Esophagus mucosa (tissue), 1 donor: Measurements from ENCODE around the gene SF3A2. TPM values are rescaled to one million over a fixed set of nuclear protein-coding genes. Genes with fewer than 3 reads are reported as not detected.

ENCODE experiments used
- ATAC-seq: fragments of 200-7000 bp; cut with Tn5 transposase; one replicate; pipeline ENCODE4 v1.9.1; 2020
- total RNA-seq: library from RNA; stranded (reverse); gene quantifications from one replicate; pipeline ENCODE4 v1.2.4, GENCODE V29; 2023
- donor health status: DM: yes; HTN: yes; CAD: no.

SF3A2 gene
- total RNA-seq, 1 donor from 2014 or later, result 45.4 TPM

DNA sequence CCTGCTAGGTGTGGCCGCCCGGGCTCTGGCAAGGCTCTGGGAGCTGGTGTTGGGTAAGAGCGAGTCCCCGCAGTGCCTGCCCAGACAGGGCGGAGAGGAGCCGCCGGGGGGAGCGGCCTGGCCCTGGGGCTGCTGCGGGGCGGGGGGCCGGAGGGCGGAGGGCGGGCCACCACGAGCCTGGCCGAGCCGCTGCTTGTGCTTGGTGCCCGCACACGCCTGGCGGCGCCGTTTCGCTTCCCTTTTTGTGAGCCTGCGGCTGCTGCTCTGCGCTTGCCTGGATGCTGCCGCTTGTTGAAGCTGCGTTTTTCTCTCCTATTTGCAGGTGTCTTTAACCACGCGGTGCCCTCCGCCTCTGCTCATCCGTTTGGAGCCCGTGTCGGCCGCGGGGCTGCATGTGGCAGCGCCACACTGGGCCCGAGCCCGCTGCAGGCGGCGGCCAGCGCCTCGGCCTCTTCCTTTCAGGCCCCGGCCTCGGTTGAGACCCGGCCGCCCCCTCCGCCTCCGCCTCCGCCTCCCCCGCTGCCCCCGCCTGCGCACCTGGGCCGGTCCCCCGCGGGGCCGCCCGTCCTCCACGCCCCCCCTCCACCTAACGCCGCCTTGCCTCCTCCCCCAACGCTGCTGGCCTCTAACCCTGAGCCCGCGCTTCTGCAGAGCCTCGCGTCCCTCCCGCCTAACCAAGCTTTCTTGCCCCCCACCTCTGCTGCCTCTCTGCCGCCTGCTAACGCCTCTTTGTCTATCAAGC lies 9.0 kb upstream of the SF3A2 start:
- peak; percentile 67 for ATAC-seq

DNA sequence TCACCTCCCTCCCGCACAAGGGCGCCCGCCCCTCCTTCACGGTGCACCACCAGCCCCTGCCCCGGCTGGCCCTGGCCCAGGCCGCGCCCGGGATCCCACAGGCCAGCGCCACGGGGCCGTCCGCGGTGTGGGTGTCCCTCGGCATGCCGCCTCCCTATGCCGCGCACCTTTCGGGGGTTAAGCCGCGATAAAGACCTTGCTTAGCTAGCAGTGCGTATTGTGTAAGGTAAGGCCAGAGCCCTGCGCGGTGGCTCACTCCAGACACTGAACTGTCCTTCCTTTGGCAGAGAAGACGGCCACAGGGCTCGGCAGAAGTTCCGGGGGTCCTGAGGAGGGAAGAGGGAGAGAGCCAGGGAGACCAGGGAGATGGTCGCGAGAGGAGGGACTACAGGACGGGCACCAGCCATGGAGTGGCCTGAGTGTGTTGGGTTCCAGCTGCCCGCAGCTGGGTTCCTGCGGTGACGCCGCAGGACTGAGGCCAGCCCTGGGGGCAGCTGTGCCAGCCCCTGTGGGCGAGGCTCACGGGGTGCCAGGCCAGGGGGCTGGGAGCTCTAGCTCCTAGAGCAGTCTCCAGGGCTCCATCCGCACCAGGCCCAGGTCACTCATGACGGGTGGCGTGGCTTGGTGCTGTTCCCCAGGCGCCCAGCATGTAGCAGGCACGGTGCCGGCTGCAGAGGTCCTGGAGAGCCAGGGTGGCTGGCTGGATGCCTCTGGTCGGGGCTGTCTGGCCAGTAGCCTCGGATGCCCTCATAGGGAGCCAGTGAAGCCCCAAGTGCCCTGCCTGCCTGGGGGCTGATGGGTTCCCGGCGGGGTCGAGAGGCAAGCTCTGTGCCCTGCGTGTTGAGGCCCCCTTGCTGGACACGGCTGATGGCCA lies 8.2 kb upstream of the SF3A2 start:
- ATAC-seq, result no peak

DNA sequence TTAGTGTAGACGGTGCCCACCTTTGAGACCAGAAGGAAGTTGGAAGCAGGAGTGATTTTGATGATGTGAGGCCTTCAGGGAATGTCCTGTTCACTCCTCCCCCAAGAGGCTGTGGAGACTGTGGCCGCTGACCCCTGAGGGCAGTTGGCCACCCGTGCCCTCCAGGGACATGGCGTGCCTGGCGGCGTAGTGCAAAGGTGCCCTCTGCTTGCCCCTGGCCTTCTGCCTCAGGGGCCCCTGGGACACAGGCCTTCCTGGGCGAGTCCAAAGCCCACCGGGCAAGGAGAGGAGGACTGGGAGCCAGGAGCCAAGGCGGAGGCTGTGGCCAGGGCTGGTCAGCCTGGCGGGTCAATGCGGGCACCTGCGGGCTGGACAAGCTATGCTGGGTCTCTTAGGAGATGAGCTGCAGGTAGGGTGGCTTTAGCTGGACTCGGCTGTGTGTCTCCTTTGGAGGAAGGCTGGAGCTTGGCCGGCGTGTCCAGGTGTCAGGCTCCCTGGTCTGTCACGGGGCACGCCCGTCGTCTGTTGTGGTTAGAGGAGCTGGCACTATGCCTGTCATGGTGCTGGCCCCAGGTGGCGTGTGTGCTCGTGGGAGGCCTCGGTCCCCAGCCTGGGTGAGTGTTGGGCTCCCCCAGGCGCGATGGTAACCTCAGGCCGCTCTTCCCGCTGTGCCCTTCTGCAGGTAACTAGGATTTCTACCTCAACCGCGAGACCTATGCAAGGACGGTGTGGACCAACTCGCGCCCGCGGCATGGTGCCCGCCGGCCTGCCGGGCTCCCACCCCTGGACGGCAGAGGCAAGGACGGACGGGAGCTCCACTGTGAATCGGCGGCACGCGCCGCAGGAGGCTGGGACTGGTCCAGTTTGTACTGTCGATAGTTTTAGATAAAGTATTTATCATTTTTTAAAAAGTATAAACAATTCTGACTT lies 7.3 kb upstream of the SF3A2 start:
- ATAC-seq, result no peak

DNA sequence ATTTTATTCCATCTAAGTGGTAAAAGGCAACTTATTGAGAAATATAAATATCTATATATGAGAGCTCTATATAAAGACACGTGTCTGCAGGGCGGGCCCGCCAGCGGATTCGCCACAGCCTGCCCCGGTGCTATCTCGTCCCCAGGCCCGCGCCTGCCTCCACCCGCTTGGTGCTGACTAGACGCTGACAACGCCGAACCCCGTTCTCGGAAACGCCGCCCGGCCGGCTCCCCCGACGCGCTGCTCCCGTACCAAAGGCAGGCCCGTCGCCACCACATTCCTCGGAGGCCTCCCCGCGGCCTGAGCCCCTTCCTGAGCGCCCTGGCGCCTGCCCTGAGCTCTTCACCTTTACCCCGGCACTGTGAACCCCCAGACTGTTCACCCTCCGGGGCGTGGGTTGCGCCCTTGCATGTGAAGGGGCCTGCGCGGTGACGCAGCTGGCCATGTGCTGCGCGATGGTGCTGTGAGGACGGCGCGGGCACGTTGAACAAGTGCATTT lies 6.5 kb upstream of the SF3A2 start:
- no peak for ATAC-seq

DNA sequence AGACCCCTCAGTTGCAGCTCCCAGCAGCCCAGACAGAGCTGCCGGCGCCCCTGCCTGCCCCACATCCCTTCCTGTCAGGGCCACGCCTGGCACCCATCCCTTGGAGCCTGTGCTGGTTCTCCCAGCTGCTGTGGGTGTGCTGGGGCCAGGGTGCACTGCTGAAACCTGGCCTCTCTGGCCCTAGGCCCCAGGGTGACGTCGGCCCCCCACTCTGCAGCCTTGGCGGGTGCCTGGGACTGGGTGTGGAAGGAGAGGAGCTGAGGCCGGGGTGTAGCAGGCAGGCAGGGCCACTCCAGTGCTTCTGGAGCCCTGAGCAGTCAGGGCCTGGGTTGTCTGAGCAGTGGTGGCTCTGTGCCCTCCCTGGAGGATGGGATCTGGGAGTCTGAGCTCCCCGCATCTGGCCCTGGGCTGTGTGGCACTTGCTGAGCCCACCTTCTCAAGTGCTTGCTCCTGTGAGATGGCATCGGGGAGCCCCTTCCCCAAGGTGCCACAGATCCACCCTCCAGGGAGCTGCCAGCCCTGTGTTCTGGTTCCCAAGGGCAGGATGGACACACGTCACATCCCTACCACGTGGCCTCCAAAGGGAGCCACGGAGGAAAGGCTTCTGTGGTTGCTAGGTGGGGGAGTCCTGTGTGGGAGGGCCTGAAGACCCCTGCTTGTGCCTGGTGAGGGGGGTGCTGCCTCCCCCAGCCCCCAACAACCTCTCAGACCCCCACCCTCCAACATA lies 5.7 kb upstream of the SF3A2 start:
- ATAC-seq, result peak; percentile 1

DNA sequence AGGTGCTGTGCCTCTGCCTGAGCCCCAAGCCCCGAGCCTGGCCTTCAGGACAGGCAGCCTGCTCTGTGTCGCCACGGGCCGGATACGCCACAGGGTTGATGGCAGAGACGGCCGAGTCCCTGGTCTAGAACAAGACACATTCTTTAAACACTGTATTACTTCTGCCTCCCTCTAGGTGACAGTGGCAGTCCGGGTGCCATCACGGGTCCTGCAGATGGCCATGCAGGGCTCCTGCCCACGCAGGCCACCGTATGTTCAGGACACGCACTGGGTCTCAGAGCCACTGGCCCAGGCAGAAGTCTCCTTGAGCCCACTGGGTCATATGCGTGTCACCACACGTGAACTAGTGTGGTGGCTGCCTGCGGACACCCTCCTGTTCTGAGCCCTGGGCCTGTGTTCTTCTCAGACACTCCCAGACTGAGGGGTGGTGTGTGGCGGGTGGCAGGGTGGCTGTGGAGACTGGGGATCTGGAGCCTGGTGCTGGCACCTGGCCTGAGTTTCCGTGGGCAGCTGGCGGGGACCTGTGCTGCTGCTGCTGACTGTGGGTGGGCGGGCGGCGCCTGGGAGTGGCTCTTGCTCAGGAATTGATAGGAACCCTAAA lies 4.9 kb upstream of the SF3A2 start:
- ATAC-seq, result no peak

DNA sequence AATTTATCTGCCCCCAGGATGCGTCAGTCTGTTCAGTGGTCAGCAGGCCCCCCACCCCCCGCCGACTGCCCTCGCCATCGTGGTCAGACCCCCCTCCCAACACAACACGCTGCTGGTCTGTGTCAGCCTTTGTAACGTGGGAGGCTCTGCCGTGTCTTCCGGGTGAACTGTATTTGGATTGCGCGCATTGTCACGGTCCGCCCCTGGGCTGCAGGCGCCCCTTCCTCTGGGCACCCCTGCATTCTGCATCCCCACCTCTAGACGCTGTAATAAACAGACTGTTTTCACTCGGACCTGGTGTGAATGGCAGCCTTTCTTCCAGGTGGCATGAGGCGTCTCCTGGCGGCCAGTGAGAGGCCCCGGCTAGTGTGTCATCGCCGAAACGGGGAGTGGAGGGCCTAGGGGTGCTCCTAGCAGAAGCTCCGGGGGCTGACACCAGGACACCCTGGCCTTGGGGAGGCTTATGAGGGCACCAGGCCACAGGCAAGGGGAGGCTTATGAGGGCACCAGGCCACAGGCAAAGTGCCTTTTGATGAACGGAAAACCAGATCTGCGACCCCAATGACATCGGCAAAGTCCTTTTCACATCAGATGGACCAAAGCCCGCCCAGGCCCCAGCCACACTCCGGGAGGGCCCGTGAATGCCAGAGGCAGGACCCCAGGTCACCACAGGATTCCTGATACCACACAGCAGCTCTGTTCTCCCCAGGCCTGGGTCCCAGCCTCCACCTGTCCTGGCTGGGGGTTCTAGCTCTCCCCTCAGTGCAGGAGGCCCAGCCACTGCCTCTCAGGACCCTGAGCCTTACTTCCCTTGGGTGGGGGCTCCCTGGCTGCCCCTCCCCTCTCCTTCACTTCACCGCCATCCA lies 4.1 kb upstream of the SF3A2 start:
- ATAC-seq, result no peak

DNA sequence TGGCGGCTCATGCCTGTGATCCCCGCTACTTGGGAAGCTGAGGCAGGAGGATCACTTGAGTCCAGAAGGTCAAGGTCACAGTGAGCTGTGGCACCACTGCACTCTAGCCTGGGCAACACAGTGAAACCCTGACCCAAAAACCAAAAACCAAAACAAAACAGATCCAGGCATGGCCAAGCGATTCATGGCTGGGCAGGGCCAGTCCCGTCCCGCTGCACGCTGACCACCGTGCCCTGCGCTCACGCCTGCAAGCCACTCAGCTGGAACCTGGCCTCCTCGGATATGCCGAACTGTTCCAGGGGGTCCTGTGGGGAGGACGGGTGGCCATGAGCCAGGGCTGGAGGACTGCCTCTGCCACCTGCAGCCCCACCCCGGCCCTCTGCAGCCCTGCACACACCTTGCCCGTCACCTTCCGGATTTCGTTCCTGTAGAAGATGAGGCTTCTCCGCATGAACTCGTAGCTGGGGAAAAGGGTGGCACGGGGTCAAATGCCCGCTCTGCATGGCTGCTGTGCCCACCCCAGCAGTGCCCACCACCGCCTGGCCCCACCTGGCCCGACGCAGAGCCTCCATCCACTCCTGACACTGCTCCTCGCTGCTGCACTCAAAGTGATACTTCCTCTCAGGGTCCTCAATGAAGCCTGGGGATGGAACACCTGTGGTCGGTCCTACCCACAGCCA lies 2.9 kb upstream of the SF3A2 start:
- ATAC-seq, result no peak

DNA sequence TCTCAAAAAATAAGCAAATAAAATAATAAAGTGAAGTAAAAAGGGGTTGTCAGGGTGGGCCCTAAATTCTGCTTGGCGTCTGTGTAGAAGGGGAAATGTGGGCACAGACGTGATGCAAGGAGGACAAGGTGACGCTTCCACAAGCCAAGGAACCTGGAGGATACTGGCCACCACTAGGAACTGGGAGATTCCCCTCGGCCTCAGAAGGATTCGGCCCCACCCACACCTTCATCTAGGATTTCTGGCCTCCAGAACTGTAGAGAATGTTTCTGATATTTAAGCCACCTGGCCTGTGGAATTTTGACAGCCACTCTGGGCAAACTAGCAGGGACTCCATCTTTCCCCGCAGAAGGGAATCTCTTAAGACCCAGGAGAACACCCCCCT lies 1.6 kb upstream of the SF3A2 start:
- no peak for ATAC-seq

DNA sequence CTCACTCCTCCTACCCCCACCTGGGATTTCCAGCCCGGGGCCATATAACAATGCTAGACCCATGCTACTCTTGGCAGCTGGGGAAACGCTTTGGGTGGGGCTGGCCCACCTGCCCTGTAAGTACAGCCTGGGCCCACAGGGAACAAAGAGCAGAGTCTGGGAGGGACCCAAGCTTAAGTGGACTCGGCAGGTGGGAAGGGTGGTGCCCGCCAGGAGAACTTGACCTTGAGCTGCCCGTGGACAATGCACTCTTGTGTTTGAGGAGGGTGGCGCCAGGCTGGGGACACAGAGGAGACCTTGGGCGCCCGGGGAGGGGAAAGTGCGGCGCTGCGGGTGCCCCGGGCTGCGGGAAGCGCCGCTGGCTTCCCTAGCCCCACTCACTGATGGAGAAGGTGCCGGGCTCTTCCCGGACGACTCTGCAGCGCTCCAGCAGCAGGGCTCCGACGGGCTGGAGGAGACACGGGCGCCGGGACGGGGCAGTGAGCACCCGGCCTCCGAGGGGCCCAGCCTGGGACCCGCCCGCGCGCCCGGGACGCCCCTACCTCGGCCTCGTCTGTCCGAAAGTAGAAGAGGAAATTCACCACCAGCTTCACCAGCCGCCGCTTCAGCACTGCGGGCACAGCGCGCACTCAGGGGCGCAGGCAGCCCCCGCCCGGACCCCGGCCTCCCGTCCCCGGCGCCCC lies 1.1 kb upstream of the SF3A2 start:
- ATAC-seq, result peak; percentile 2

DNA sequence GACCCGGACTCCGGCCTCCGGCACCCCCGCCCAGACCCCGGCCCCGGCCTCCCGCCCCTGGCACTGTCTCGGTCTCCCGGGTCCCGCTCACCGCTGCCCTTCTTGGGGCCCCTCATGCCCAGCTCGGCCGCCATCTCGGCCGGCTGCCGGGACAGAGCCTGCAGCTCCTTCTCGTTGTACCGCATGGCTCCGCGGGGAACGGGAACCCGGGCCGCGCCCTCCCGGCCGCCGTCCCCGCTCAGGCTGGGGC lies 635 bp upstream of the SF3A2 start:
- ATAC-seq, result no peak

DNA sequence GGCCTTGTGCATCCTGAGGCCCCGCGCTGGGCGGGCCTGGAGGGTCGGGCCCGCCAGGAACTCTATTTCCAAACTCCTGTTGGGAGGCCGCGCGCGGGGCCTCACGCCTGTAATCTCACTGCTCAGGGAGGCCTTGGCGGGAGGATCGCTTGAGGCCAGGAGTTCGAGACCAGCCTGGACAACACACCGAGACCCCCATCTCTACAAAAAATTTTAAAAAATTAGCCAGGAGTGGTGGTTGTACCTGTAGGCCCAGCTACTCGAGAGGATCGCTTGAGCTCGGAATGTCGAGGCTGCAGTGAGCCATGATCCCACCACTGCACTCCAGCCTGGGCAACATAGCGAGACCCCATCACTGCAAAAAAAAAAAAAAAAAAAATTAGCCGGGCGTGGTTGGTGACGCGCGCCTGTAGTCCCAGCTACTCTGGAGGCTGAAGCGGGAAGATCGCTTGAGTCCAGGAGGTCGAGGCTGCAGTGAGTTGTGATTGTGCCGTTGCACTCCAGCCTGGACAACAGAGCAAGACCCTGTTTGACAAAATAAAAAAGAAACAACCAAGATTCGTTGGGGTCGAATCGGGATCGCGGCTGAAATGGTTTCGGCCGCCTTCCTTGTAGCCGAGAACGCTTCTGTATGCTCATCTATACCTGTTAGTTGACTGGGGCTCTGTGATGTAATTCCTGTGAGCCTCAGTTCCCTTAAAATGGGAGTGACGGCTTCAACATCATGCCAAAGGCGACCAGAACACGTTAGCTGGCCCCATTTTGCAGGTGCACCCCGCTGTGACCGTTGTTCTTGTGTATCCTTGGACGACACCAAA lies 636 bp downstream of the SF3A2 start:
- no peak for ATAC-seq

DNA sequence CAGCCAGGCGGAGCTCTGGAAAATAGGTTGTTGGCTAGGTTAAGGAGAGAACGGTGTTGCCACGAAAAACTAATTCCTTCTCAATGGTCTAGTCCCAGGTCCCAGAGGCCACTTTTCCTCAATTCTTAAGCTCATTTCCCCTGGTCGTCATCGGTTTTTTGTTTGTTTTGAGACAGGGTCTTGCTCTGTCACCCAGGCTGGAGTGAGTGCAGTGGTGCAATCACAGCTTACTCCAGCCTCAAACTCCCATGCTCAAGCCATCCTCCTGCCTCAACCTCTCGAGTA lies 1.2 kb downstream of the SF3A2 start:
- ATAC-seq, result no peak

DNA sequence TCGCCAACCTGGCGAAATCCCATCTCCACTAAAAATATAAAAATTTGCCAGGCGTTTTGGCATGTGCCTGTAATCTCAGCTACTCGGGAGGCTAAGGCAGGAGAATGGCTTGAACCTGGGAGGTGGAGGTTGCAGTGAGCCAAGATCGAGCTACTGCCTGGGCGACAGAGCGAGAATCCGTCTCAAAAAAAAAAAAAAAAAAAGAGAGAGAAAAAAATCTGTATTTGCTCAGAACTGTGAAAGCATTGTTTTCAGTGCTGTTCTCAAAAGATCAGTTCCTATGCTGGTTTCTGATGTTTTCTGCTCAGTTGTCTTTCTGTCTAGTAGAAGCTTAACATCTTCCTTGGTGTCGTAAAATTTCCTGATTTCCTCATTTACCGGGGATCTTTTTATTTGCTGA lies 2.5 kb downstream of the SF3A2 start:
- no peak for ATAC-seq

DNA sequence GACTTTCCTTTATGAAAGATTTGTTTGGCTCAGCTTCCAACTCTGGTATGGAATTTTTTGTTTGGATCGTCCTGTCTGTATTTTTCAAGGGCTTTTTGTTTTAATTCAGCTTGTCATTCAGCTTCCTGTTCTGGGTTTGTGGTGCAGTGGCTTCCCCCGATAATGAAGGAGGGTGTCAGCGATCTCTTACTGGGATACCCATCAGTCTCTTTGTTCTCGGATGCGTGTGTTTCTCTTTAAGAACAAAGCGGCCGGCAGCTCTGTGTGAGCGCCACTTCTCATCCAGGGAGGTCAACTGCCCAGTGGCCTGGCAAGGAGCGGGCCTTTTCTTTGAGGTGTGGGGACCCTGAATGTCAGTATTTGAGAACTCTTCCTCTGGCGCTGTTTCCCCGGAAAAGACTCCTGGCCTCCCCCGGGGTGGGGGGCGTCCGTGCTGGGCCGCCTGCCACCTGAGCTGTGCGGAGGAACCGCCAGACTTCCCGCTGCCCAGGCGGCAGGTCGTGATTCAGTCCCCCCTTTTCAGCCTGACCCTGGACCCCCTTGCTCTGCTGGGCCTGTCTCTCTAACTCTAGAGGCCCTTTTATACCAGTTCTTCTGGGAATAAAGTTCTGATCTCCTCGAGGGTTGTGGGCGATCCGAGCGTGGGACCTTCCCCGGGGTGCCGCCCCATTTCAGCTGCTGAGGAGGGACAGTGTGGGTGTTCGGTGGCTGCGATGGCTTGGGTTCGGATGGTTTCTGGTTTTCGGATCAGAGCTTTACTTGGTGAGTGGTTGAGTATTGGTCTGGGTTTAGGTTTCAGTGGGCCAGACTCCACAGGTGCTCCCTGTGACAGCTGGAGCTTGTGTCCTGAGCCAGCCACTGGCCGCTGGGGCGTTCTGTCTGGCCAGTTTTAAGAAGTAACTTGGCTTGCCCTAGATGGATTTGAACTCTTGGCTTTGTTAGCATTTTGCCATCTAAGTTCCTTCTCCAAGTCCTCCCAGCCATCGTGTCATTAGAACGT lies 3.4 kb downstream of the SF3A2 start:
- no peak for ATAC-seq

DNA sequence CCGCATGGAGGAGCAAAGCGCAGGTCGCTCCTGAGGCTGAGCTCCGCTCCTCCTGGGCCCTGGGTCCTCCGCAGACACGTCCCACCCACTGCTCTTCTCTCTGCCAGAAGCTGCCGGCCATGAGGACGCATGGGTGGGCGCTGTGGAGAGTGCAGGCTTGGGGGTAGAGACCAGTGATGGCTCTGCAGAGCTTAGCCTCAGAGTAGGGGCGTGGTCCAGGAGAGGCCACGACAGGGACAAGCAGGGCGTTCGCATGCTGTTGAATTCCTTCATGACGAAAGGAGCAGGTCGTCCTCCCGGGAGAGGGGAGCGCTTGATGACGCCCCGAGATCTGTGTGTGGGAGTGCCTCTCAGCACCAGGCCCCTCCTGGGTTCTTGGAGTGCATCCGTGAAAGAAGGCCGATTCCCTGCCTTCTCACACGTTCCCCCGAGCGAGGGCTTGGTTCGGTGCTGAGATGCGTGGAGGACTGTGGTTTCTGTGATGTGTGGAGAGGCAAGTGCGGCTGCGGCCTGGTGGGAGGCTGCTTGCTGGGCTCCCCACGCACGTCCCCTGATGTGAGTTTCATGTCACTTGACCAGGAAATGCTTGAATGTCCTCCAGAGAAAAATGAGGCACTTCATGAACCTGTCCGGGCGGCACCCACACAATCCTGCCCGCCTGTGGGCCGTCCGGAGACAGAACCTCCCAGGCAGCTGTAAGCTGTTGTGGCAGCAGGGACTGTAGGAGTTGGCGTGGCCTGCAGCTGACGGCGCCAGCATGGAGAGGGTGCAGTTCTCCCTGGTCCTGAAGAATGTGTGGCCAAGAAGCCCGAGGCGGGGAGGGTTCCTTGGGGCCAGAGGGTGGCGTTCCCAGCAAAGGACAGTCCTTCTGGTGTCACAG lies 4.5 kb downstream of the SF3A2 start:
- ATAC-seq, result peak; percentile 53

DNA sequence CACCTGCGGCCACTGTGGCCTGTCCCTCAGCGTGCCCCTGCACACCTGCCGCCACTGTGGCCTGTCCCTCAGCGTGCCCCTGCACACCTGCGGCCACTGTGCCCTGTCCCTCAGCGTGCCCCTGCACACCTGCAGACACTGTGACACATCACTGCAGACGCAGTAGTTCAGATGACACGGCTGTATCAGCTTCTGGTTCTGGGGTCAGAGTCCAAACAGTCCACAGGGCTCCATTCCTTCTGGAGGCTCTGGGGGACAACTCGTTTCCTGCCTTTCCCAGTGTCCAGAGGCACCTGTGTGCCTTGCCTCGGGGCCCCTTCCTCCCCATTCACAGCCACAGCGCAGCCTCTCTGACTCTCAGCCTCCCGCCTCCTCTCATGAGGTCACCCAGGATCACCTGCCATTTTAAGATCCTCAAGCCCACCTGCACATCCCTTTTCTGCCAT lies 5.5 kb downstream of the SF3A2 start:
- no peak for ATAC-seq
